HFF-Myc (cell line): ENCODE data around the gene NCKAP5L.

Source experiments
- DNase-seq: peaks from one replicate; pipeline ENCODE4 v3.0.0-alpha.2; 2011; ENCODE audit warnings: low read depth; ENCODE audit errors: extremely low read depth
- H3K4me3 ChIP-seq: replicated peaks from 2 replicates; pipeline ENCODE4 v1.5.1; 2011; ENCODE audit warnings: low read depth, mild to moderate bottlenecking, control low read depth, low read length
- CTCF ChIP-seq: IDR thresholded peaks from 2 replicates; pipeline ENCODE4 v1.5.1; 2012; ENCODE audit warnings: mild to moderate bottlenecking, low read depth, low read length, control low read depth; ENCODE audit errors: missing control alignments

Gene NCKAP5L

DNA sequence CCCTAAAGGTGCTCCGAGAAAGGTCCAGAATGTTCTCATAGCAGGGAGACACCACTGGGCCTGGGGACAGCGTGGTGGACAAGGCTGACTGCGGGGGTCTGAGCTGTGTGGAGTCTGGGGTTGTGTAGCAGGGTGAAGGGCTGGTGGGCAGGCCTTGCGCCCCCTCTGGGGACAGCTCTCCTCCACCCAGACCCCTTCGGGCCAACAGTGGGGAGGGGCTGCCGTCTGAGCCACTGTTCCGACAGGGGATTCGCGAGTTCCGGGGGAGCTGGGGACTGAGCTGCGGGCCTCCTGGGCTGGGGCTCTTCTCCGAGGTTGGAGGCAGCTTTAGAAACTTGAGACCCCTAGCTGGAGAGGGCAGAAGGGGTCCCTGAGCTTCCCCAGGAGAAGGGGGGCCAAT, 32.1 kb downstream of the NCKAP5L start:
- H3K4me3 ChIP-seq: no peak overlapping the region
- no peak for DNase-seq
- no peak for TF ChIP-seq CTCF

DNA sequence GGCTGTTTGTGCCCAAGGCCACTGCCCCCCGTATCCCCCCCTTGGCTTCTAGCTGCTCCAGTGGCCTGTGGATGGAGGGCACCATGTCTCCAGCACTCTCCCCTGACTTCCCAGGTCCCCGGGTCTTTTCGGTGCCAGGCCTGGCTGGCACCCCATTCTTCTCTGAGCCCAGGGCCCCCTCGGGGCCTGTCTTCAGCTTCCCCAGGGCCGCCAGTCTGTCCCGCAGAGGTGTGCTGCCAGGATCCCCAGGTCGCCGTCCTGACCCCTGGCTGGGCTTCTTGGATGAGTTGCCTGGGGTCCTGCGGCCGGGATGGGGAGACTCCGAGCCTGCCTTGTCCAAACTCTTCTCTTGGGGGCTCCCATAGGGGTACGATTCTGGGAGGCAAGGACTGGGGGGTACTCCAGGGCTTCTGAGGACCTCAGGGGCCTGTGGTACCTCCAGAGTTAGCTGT, 32.5 kb downstream of the NCKAP5L start:
- no peak for DNase-seq
- TF ChIP-seq CTCF: no peak
- H3K4me3 ChIP-seq: no peak overlapping the region

GRCh38 chr12:49794811-49795653, 33.2 kb downstream of the NCKAP5L start:
- TF ChIP-seq CTCF: no peak
- no peak overlapping the region for H3K4me3 ChIP-seq
- DNase-seq: no peak

DNA sequence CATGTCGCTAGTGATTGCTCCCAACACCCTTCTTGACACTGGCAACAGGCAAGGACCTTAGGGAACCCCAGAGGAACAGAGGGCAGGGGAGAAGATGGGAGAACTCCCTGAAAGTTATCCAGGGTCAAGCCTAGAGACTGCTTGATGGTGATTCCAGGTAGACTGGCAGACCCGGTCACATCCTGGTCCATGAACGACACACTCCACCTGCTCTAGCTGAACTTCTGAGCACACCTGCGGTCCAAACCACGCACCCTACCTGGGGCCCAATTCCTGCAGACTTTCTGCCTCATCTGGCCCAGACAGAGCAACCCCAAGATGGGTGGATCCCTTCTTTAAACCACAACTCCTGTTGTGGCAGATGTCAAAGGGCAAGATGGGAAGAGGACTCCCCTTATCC, 34.2 kb downstream of the NCKAP5L start:
- no peak for DNase-seq
- H3K4me3 ChIP-seq: no peak overlapping the region
- TF ChIP-seq CTCF: no peak

DNA sequence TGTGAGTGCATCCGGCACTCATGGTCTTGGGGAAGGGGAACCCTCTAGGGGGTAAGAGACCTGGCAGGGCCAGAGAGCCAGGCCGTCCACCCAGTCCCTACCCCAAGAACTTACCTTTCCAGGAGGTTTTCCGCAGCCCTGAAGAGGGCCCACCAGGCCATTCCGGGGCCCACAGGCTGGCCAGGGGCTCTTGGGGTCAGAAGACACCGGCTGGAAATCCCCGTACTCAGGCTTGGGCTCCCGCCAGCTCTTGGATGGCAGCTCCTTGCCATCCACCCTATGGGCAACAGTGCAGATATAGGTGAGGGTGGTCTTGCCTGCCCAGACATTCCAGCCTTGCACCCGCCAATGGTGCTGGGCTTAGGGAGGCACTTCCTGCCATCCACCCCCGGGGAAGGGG, 34.6 kb downstream of the NCKAP5L start:
- TF ChIP-seq CTCF: no peak
- H3K4me3 ChIP-seq: no peak overlapping the region
- DNase-seq: no peak

DNA sequence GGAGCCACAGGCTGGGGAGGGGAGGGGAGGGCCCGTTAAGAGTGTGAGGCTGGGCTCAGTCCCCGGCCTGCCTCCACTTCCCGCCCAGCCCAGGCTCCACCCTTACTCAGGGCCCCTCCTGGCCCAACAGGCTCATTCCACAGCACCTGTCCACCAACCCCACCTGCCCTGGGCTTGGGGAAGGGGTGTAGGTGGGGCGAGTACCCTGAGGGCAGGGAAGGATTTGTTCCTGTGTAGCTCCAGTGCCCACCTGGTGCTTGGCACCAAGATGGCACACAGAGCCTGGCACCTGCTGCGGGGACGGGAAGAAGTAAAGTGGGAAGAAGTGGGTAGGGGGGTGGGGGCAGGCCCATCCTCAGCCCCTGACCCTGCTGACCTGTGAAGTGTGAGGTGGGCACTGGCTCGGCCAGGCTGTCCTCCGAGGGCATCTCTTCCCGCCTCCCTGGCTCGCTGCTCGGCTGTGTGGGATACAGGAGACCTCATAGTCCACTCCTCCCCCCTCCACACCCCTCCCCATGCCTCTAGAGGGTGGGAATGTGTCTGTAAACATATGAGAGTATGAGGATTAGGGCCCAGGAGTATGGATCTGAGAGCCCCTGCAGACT, 35.1 kb downstream of the NCKAP5L start:
- TF ChIP-seq CTCF: no peak
- no peak overlapping the region for H3K4me3 ChIP-seq
- DNase-seq: no peak
